Osteoblast (primary cell): ENCODE data around the gene LMX1B. TPM values are rescaled to one million over a fixed set of nuclear protein-coding genes. Genes with fewer than 3 reads are reported as not detected.

ENCODE experiments used
- DNase-seq: peaks from one replicate; pipeline ENCODE4 v3.0.0; 2011; ENCODE audit warnings: low spot score, mixed read lengths; ENCODE audit not compliant: insufficient read length; ENCODE audit errors: missing footprints
- H2AFZ ChIP-seq: 2 replicates; pipeline ENCODE4 v1.6.0; 2011; ENCODE audit warnings: mild to moderate bottlenecking, low read length
- H3K27ac ChIP-seq: 2 replicates; pipeline ENCODE4 v1.5.1; 2011; ENCODE audit warnings: mild to moderate bottlenecking, low read depth, low read length, moderate library complexity
- H3K27me3 ChIP-seq: 2 replicates; pipeline ENCODE4 v1.6.0; 2012; ENCODE audit warnings: mild to moderate bottlenecking, control low read depth, inconsistent platforms, low read length, moderate library complexity; ENCODE audit not compliant: insufficient read depth
- H3K36me3 ChIP-seq: 2 replicates; pipeline ENCODE4 v1.5.1; 2011; ENCODE audit warnings: mild to moderate bottlenecking, low read length, control low read depth, moderate library complexity; ENCODE audit not compliant: insufficient read depth
- H3K4me1 ChIP-seq: 2 replicates; pipeline ENCODE4 v1.5.1; 2011; ENCODE audit warnings: mild to moderate bottlenecking, low read length, control low read depth, moderate library complexity; ENCODE audit not compliant: insufficient read depth
- H3K4me2 ChIP-seq: 2 replicates; pipeline ENCODE4 v1.6.0; 2011; ENCODE audit warnings: mild to moderate bottlenecking, low read length; ENCODE audit not compliant: insufficient read depth
- H3K4me3 ChIP-seq: fragments of 200-600 bp; sonication (generic); 3 replicates; pipeline ENCODE4 v1.5.1; 2012; ENCODE audit warnings: mild to moderate bottlenecking, low read length, inconsistent platforms; ENCODE audit not compliant: insufficient read depth
- H3K79me2 ChIP-seq: 2 replicates; pipeline ENCODE4 v1.6.0; 2012; ENCODE audit warnings: mild to moderate bottlenecking, low read length, control low read depth, inconsistent platforms; ENCODE audit not compliant: insufficient read depth
- H3K9me3 ChIP-seq: 2 replicates; pipeline ENCODE4 v1.5.1; 2011; ENCODE audit warnings: low read depth, low read length, control low read depth
- H4K20me1 ChIP-seq: 2 replicates; pipeline ENCODE4 v1.6.0; 2012; ENCODE audit warnings: mild to moderate bottlenecking, low read length, control low read depth; ENCODE audit not compliant: insufficient read depth
- total RNA-seq: library from RNA; depleted of rRNA; stranded (reverse); fragments of >200 nt; gene quantifications from 2 replicates; pipeline ENCODE4 v1.2.3, GENCODE V29; 2012
- TF ChIP-seq, protein P1 (sequence below): IDR thresholded peaks from 2 replicates; pipeline ENCODE4 v1.5.1; 2011; ENCODE audit warnings: mild to moderate bottlenecking, low read depth, low read length, moderate library complexity; ENCODE audit errors: extremely low read depth

LMX1B gene
- total RNA-seq, 1 donor, result under 0.01 TPM

DNA sequence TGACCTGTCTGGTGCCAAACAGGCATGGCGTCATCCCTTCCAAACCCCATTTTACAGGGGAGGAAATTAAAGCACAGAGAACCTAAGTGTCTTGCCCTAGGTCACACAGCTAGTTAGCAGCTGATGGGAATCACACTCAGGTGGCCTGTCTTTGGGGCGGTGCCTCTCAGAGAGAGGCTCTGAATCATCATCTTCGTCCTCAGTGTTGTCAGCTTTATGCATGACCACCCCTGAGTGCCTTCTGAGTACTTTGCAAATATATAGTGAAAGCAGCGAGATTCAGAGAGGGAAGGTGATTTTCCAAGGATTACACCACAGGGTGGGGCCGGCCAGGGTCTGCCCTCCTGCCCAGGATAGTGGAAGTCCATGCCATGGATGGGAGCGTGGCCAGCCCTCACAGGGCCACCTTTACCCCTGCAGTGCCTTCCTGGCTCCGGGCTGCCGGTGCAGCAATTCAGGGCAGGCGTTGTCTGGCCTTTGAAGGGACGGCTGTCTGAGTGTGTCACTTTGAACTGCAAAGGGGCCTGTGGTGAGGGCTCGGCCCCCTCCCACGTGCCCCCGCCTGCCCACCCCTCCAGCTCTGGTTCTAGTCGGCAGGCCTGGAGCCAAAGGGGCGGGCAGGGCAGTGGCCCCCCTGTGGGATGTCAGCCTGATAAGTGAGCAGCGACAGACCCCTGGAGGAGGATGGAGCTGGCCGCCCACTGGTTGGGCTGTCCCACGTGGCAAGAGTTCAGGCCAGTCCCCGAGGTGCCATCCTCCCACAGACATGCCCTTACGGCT, 16.9 kb downstream of the LMX1B start:
- Histone ChIP-seq H3K27me3 (no peaks in the 10 kb centered on the region), H4K20me1 (no peaks in the 10 kb centered on the region), H3K4me2 (no peak overlapping the region), H3K4me1 (no peaks in the 10 kb centered on the region), H3K27ac (no peak overlapping the region), H3K4me3 (no peak overlapping the region), H2AFZ (no peak overlapping the region), H3K36me3 (no peaks in the 10 kb centered on the region), H3K79me2 (no peaks in the 10 kb centered on the region), H3K9me3 (no peaks in the 10 kb centered on the region)
- TF ChIP-seq, protein P1, sequence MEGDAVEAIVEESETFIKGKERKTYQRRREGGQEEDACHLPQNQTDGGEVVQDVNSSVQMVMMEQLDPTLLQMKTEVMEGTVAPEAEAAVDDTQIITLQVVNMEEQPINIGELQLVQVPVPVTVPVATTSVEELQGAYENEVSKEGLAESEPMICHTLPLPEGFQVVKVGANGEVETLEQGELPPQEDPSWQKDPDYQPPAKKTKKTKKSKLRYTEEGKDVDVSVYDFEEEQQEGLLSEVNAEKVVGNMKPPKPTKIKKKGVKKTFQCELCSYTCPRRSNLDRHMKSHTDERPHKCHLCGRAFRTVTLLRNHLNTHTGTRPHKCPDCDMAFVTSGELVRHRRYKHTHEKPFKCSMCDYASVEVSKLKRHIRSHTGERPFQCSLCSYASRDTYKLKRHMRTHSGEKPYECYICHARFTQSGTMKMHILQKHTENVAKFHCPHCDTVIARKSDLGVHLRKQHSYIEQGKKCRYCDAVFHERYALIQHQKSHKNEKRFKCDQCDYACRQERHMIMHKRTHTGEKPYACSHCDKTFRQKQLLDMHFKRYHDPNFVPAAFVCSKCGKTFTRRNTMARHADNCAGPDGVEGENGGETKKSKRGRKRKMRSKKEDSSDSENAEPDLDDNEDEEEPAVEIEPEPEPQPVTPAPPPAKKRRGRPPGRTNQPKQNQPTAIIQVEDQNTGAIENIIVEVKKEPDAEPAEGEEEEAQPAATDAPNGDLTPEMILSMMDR, result no peak
- no peak for DNase-seq

DNA sequence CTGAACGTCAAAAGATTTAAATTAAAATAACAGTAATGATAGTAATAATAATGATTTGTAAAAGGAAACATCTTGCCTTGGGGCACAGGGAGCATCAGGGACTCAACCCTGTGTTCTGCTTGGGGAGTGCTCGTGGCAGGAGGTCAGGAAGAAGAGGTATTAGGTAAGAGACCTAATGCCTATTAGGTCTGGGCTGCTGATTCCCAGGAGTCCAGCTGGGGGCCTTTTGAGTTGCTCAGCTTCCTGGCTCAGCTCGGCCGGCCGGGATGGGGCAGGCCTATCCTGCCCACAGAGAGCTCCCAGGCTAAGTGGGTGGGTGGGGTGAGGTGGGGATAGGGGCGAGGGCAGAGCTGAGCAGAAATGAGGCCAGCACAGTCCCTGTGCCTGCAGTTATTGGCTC, 17.5 kb downstream of the LMX1B start:
- Histone ChIP-seq H3K36me3 (no peaks in the 10 kb centered on the region), H3K79me2 (no peaks in the 10 kb centered on the region)

DNA sequence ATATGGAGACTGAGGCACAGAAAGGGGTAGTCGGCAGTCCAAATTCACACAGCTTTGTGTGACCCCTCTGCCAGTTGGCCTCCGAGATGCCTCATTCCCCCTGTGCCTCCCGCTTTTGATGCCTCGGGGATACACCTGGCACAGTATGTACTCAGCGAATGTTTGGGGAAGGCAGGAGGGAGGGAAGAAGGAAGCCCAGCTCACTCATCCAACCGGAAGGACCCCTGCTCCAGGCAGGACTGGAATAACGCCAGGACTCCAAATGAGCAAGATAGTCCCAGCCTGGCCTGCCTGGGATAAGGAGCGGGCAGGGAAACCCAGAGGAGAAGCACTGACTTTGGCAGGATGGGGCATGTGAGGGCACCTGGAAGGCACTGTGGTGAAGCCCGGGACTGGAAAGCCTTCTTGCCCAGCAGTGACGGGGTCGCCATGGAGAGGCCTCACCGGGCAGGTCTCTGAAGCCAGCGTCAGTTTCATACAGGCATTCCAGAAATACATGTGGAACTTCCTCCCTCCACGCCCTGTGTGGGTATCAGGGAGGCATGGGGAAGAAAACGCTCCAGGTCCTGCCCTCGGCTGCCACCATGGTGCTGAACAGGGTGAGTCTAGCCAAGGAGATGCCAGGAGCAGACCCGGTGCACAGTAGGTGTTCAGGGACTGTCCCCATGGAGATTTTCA, 20.3 kb downstream of the LMX1B start:
- Histone ChIP-seq H3K27me3 (no peaks in the 10 kb centered on the region), H3K36me3 (no peaks in the 10 kb centered on the region), H3K9me3 (no peaks in the 10 kb centered on the region), H3K4me3 (no peak overlapping the region), H4K20me1 (no peaks in the 10 kb centered on the region), H3K4me2 (no peak overlapping the region), H2AFZ (no peak overlapping the region), H3K4me1 (no peaks in the 10 kb centered on the region), H3K79me2 (no peaks in the 10 kb centered on the region), H3K27ac (no peak overlapping the region)
- TF ChIP-seq, protein P1, result no peak
- DNase-seq, result no peak

More for the DNA sequence above, 17.5 kb downstream of the LMX1B start:
- no peaks in the 10 kb centered on the region for H3K4me1 ChIP-seq
- no peaks in the 10 kb centered on the region for H3K9me3 ChIP-seq
- H4K20me1 ChIP-seq, result no peaks in the 10 kb centered on the region
- no peak overlapping the region for H3K4me3 ChIP-seq
- DNase-seq, result no peak
- H3K27me3 ChIP-seq, result no peaks in the 10 kb centered on the region
- H3K27ac ChIP-seq, result no peak overlapping the region
- H2AFZ ChIP-seq, result no peak overlapping the region
- no peak overlapping the region for H3K4me2 ChIP-seq
- TF ChIP-seq, protein P1, result no peak

DNA sequence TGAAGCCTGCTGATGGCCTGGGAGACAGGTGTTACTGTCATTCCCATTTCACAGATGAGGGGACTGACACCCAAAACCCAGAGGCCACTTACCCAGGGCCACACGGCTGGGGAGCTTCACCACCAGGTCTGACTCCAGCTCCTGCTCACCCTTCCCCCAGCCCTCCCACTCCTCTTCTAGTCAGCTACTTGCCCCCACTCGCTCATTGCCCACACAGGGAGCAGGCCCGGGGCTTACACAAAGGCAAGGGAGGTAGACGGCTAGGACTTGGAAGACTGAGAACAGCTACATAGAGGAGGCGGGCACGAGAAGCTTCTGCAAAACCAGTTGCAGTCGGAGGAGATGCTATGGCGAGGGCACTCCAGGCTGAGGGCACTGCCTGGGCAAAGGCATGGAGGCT, 21.3 kb downstream of the LMX1B start:
- no peak overlapping the region for H3K4me3 ChIP-seq
- no peaks in the 10 kb centered on the region for H4K20me1 ChIP-seq
- H3K79me2 ChIP-seq, result no peaks in the 10 kb centered on the region
- DNase-seq, result no peak
- no peak overlapping the region for H3K4me2 ChIP-seq
- TF ChIP-seq, protein P1, result no peak
- no peak overlapping the region for H2AFZ ChIP-seq
- no peak overlapping the region for H3K27ac ChIP-seq
- H3K4me1 ChIP-seq, result no peaks in the 10 kb centered on the region
- no peaks in the 10 kb centered on the region for H3K36me3 ChIP-seq
- no peaks in the 10 kb centered on the region for H3K9me3 ChIP-seq
- H3K27me3 ChIP-seq, result peaks cover 3% of the 10 kb centered on the region
